SU-DHL-6 (cell line): ENCODE results near the gene MORN3.

Experiments used
- H2AFZ ChIP-seq: fragments of 200-600 bp; sonication (generic); 2 replicates; pipeline ENCODE4 v1.6.1; 2014; ENCODE audit warnings: low read depth, mild to moderate bottlenecking, moderate library complexity, mixed read lengths, antibody characterized with exemption, low read length; ENCODE audit not compliant: severe bottlenecking
- H3F3A ChIP-seq: fragments of 200-600 bp; shearing (Covaris generic); 2 replicates; pipeline ENCODE4 v1.6.0; 2016; ENCODE audit warnings: antibody characterized with exemption, mild to moderate bottlenecking; ENCODE audit not compliant: insufficient read depth
- H3K27ac ChIP-seq: fragments of 200-600 bp; sonication (generic); 2 replicates; pipeline ENCODE4 v1.5.1; 2016; ENCODE audit warnings: low read depth, mild to moderate bottlenecking, low read length, moderate library complexity, mixed read lengths
- H3K27me3 ChIP-seq: fragments of 200-600 bp; sonication (generic), shearing (Covaris generic); 2 replicates; pipeline ENCODE4 v1.6.0; 2014; ENCODE audit warnings: mild to moderate bottlenecking, low read length
- H3K36me3 ChIP-seq: fragments of 200-600 bp; sonication (generic); 2 replicates; pipeline ENCODE4 v1.6.1; 2014; ENCODE audit warnings: mild to moderate bottlenecking, low read length, mixed read lengths
- H3K4me2 ChIP-seq: fragments of 300-600, 200-600 bp; shearing (Covaris generic), sonication (generic); 2 replicates; pipeline ENCODE4 v1.6.0; 2014; ENCODE audit warnings: low read length, low read depth, mild to moderate bottlenecking; ENCODE audit not compliant: poor library complexity, severe bottlenecking
- H3K4me3 ChIP-seq: fragments of 200-600 bp; sonication (generic); 2 replicates; pipeline ENCODE4 v1.5.1; 2014; ENCODE audit warnings: antibody characterized with exemption, low read length, mild to moderate bottlenecking, mixed read lengths; ENCODE audit not compliant: insufficient read depth, poor library complexity, severe bottlenecking
- H3K79me2 ChIP-seq: fragments of 200-600 bp; sonication (generic); 2 replicates; pipeline ENCODE4 v1.6.1; 2014; ENCODE audit warnings: mild to moderate bottlenecking, low read length, moderate library complexity; ENCODE audit not compliant: insufficient read depth
- H3K9ac ChIP-seq: fragments of 200-600 bp; sonication (generic); 2 replicates; pipeline ENCODE4 v1.7.0; 2014; ENCODE audit warnings: mild to moderate bottlenecking, low read length
- H3K9me2 ChIP-seq: fragments of 200-600 bp; sonication (generic); replicated peaks from 2 replicates; pipeline ENCODE4 v1.6.1; 2014; ENCODE audit warnings: low read length; ENCODE audit not compliant: insufficient read depth
- H3K9me3 ChIP-seq: fragments of 200-600 bp; sonication (generic); 2 replicates; pipeline ENCODE4 v1.6.1; 2014; ENCODE audit warnings: low read length, mixed read lengths; ENCODE audit not compliant: insufficient read depth
- H4K20me1 ChIP-seq: fragments of 200-600 bp; sonication (generic); 2 replicates; pipeline ENCODE4 v1.6.1; 2014; ENCODE audit warnings: low read depth, mild to moderate bottlenecking, antibody characterized with exemption, low read length, moderate library complexity, mixed read lengths
- EZH2phosphoT487 ChIP-seq: fragments of 200-600 bp; sonication (generic), shearing (Covaris generic); conservative IDR thresholded peaks from 2 replicates; pipeline ENCODE4 v1.6.1; 2018; ENCODE audit warnings: mild to moderate bottlenecking, antibody characterized with exemption, low read length, moderate library complexity, mixed read lengths
- TF ChIP-seq, protein P1 (sequence below): fragments of 200-600 bp; sonication (generic); IDR thresholded peaks from one replicate; pipeline ENCODE4 v1.5.1; 2017; ENCODE audit warnings: antibody characterized with exemption, mild to moderate bottlenecking, low read length, moderate library complexity; ENCODE audit not compliant: insufficient read depth, poor library complexity, severe bottlenecking

The MORN3 gene

GRCh38 chr12:121649322-121649721 is 20.1 kb downstream of the MORN3 start:
- no peak overlapping the region for H3K4me3 ChIP-seq

GRCh38 chr12:121648458-121649028 is 20.9 kb downstream of the MORN3 start:
- no peaks in the 10 kb centered on the region for H4K20me1 ChIP-seq
- no peaks in the 10 kb centered on the region for H3K36me3 ChIP-seq
- no peak overlapping the region for H3K4me2 ChIP-seq
- TF ChIP-seq, protein P1, sequence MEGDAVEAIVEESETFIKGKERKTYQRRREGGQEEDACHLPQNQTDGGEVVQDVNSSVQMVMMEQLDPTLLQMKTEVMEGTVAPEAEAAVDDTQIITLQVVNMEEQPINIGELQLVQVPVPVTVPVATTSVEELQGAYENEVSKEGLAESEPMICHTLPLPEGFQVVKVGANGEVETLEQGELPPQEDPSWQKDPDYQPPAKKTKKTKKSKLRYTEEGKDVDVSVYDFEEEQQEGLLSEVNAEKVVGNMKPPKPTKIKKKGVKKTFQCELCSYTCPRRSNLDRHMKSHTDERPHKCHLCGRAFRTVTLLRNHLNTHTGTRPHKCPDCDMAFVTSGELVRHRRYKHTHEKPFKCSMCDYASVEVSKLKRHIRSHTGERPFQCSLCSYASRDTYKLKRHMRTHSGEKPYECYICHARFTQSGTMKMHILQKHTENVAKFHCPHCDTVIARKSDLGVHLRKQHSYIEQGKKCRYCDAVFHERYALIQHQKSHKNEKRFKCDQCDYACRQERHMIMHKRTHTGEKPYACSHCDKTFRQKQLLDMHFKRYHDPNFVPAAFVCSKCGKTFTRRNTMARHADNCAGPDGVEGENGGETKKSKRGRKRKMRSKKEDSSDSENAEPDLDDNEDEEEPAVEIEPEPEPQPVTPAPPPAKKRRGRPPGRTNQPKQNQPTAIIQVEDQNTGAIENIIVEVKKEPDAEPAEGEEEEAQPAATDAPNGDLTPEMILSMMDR, result no peak
- TF ChIP-seq EZH2phosphoT487, result no peak
- H3K9me2 ChIP-seq, result no peaks in the 10 kb centered on the region
- no peaks in the 10 kb centered on the region for H3F3A ChIP-seq
- H3K9me3 ChIP-seq, result no peaks in the 10 kb centered on the region
- no peak overlapping the region for H3K4me3 ChIP-seq
- H3K27me3 ChIP-seq, result no peaks in the 10 kb centered on the region
- no peaks in the 10 kb centered on the region for H3K79me2 ChIP-seq
- no peak overlapping the region for H3K9ac ChIP-seq
- H3K27ac ChIP-seq, result no peak overlapping the region
- no peak overlapping the region for H2AFZ ChIP-seq

More at GRCh38 chr12:121649322-121649721, 20.1 kb downstream of the MORN3 start:
- Histone ChIP-seq H3F3A (no peaks in the 10 kb centered on the region), H3K4me2 (no peak overlapping the region), H3K9me3 (no peaks in the 10 kb centered on the region), H3K9me2 (no peaks in the 10 kb centered on the region), H3K9ac (no peak overlapping the region), H2AFZ (no peak overlapping the region), H4K20me1 (no peaks in the 10 kb centered on the region), H3K79me2 (no peaks in the 10 kb centered on the region), H3K27ac (no peak overlapping the region), H3K27me3 (no peaks in the 10 kb centered on the region), H3K36me3 (no peaks in the 10 kb centered on the region)
- TF ChIP-seq, protein P1, result no peak
- TF ChIP-seq EZH2phosphoT487, result no peak

- no peaks in the 10 kb centered on the region for H3K36me3 ChIP-seq
- H3K79me2 ChIP-seq, result peaks cover 32% of the 10 kb centered on the region
- no peaks in the 10 kb centered on the region for H3K9me2 ChIP-seq
- H2AFZ ChIP-seq, result no peak overlapping the region
- no peak overlapping the region for H3K4me2 ChIP-seq
- H3K27me3 ChIP-seq, result no peaks in the 10 kb centered on the region
- TF ChIP-seq, protein P1, result no peak
- TF ChIP-seq EZH2phosphoT487, result no peak
- H4K20me1 ChIP-seq, result no peaks in the 10 kb centered on the region
- no peak overlapping the region for H3K9ac ChIP-seq
- no peaks in the 10 kb centered on the region for H3K9me3 ChIP-seq
- no peak overlapping the region for H3K4me3 ChIP-seq
- H3K27ac ChIP-seq, result no peak overlapping the region
- H3F3A ChIP-seq, result no peaks in the 10 kb centered on the region
Measured at GRCh38 chr12:121641343-121641630, 28.2 kb downstream of the MORN3 start.
